OCI-LY7 (cell line): ENCODE results near the gene DNAJB9.

Experiments used
- EZH2phosphoT487 ChIP-seq: fragments of 200-600 bp; sonication (generic); IDR thresholded peaks from 2 replicates; pipeline ENCODE4 v1.6.1; 2018; ENCODE audit warnings: low read depth, borderline replicate concordance, mild to moderate bottlenecking, mixed run types, antibody characterized with exemption, low read length, moderate library complexity, mixed read lengths
- TF ChIP-seq, protein P1 (sequence below): fragments of 200-600 bp; sonication (generic); conservative IDR thresholded peaks from 2 replicates; pipeline ENCODE4 v1.5.1; 2014; ENCODE audit warnings: mild to moderate bottlenecking, antibody characterized with exemption, low read length, moderate library complexity, mixed read lengths

DNA sequence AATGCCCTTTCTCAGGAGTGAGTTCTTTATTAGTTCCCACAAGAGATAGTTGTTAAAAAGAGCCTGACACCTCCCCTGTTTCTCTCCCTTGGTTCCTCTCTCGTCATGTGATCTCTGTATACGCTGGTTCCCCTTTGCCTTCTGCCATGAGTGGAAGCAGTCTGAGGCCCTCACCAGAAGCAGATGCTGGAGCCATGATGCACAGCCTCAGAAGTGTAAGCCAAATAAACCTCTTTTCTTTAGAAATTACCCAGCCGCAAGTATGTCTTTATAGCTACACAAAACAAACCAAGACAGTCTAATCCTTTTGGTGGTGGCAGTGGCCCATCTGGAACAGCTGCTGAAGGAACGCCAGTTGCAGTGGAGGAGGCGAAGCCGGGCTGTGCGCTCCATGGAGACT lies 9.3 kb downstream of the DNAJB9 start:
- TF ChIP-seq, protein P1, sequence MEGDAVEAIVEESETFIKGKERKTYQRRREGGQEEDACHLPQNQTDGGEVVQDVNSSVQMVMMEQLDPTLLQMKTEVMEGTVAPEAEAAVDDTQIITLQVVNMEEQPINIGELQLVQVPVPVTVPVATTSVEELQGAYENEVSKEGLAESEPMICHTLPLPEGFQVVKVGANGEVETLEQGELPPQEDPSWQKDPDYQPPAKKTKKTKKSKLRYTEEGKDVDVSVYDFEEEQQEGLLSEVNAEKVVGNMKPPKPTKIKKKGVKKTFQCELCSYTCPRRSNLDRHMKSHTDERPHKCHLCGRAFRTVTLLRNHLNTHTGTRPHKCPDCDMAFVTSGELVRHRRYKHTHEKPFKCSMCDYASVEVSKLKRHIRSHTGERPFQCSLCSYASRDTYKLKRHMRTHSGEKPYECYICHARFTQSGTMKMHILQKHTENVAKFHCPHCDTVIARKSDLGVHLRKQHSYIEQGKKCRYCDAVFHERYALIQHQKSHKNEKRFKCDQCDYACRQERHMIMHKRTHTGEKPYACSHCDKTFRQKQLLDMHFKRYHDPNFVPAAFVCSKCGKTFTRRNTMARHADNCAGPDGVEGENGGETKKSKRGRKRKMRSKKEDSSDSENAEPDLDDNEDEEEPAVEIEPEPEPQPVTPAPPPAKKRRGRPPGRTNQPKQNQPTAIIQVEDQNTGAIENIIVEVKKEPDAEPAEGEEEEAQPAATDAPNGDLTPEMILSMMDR: no peak
- no peak for TF ChIP-seq EZH2phosphoT487
